ENCODE measurements around the gene VSIG8. TPM values are rescaled to one million over a fixed set of nuclear protein-coding genes. Genes with fewer than 3 reads are reported as not detected.

Gene VSIG8
- total and polyA plus RNA-seq, 9 of the 15 experiments (the other 6 are each of a cell fraction or from before 2014, with no cell fraction given), result not detected

DNA sequence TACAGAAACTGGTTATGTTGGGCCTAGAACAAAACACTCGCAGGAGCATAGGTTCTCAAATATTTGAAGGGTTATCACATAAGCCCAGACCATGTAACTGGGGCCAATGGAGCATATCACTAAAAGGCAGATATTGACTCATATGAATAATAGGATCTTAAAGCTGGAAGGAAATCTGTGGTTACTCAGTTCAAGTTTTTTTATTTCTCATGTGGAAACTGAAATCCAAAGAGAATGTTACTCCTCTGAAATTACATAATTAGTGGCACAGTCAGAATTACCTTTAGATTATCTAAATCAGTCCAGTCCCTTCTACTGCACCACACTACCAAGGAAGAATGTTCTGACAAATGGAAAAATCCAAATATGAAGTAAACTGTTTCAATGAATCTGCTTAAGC lies 23.7 kb downstream of the VSIG8 start:
- H3K9me1 ChIP-seq (ENCODE audit: control insufficient read depth, insufficient read depth, low read length), result no peaks in the 10 kb centered on the region
- 0% methylated on average over 1 of the region's 1 CpG for WGBS (ENCODE audit: insufficient coverage, low coverage, missing lambda C conversion rate)
- ChIA-PET POLR2A (interaction anchor here (1.7 kb wide), 1 partner anchor 10 kb away, joined by 5 read pairs; no protein-coding TSS in a partner anchor), CTCF (ENCODE audit: low intra/inter-chr PET ratio) (no interaction called here)
- no peak overlapping the region for H2AFZ ChIP-seq (ENCODE audit: low read depth, low read length)
- FAIRE-seq (no peak), DNase-seq (ENCODE audit: extremely low read depth in 1 of 4, low spot score in 3 of 4) (peak in 2 of 4 experiments; percentile 13 to 26), ATAC-seq (no peak)
- no peaks in the 10 kb centered on the region for H4K20me1 ChIP-seq (replicated peaks; ENCODE audit: control insufficient read depth, insufficient read depth, low read length)
- no peaks in the 10 kb centered on the region for H3K79me2 ChIP-seq (ENCODE audit: control insufficient read depth, insufficient read depth, low read length)
- H3K36me3 ChIP-seq (ENCODE audit: control insufficient read depth, insufficient read depth, low read length), result no peaks in the 10 kb centered on the region
- BruUV-seq (replicated peaks), result no TSS peak
- H3K27ac ChIP-seq (ENCODE audit: extremely low read depth, low read depth, low read length), result no peak overlapping the region
- no peak overlapping the region for H3K4me3 ChIP-seq
- peaks cover 6 to 30% of the 10 kb centered on the region in 2 experiments; a peak in 4 of 5 replicates for H3K27me3 ChIP-seq (ENCODE audit: control insufficient read depth in 2 of 2, insufficient read depth in 2 of 2, low read length in 2 of 2)
- no peaks in the 10 kb centered on the region for H3K9me3 ChIP-seq (replicated peaks; ENCODE audit: control insufficient read depth, insufficient read depth, low read depth, low read length)
- no peak overlapping the region for H3K4me2 ChIP-seq (ENCODE audit: insufficient read depth, low read length)
- peaks cover 0 to 3% of the 10 kb centered on the region in 2 experiments; a peak in 1 of 5 replicates for H3K4me1 ChIP-seq (replicated peaks in 1 of 2; ENCODE audit: control insufficient read depth in 2 of 2, insufficient read depth in 2 of 2, low read length in 2 of 2)
- in situ Hi-C loops (cut with MboI) (no loop called here), intact Hi-C loops (cut with micrococcal nuclease) (loop anchor here (10.0 kb wide), 1 partner anchor 86 kb away; the partner anchor contains the start of gene TAGLN2)
- no peak overlapping the region for H3K9ac ChIP-seq (ENCODE audit: insufficient read depth in 1 of 2, low read depth in 2 of 2, low read length in 2 of 2)
- no peak for TF ChIP-seq FOS (IDR thresholded peaks at IDR 0.05; ENCODE audit: extremely low read depth, insufficient read length)
- TF ChIP-seq ARID1B (IDR thresholded peaks at IDR 0.05), result peak; percentile 57; the same call in 1 of the 2 replicates
- no peak for TF ChIP-seq GTF2B (IDR thresholded peaks at IDR 0.05; ENCODE audit: extremely low read depth, insufficient read length)
- peak; percentile 54 for TF ChIP-seq CBFA2T2 (conservative IDR thresholded peaks at IDR 0.05)
- TF ChIP-seq ARID2 (IDR thresholded peaks at IDR 0.05), result no peak
- no peak for TF ChIP-seq DNMT1 (IDR thresholded peaks at IDR 0.05)
- peak; percentile 62 for TF ChIP-seq TAL1 (IDR thresholded peaks at IDR 0.05)
- no peak for TF ChIP-seq SRF (CRISPR knock-in tag; IDR thresholded peaks at IDR 0.05)
- no peak for TF ChIP-seq CC2D1A (IDR thresholded peaks at IDR 0.05)
- no peak for TF ChIP-seq MLX (CRISPR knock-in tag; conservative IDR thresholded peaks at IDR 0.05)
- TF ChIP-seq KDM1A (IDR thresholded peaks at IDR 0.05), result peak in 1 of 2 experiments; percentile 11; a peak in 1 of 4 replicates
- TF ChIP-seq FOSL1 (tag; conservative IDR thresholded peaks at IDR 0.05), result peak; percentile 88
- TF ChIP-seq KLF6 (CRISPR knock-in tag; IDR thresholded peaks at IDR 0.05; ENCODE audit: borderline replicate concordance), result no peak
- no peak for TF ChIP-seq MAFK (IDR thresholded peaks at IDR 0.05; ENCODE audit: low read length)
- TF ChIP-seq HBP1 (CRISPR knock-in tag; IDR thresholded peaks at IDR 0.05), result no peak
- 0 out of 2 replicates have a peak, but pooled peaks have one; percentile 22 for TF ChIP-seq MTA2 (IDR thresholded peaks at IDR 0.05; ENCODE audit: low read depth)
- TF ChIP-seq TFAP4 (CRISPR knock-in tag; IDR thresholded peaks at IDR 0.05; ENCODE audit: borderline replicate concordance), result no peak
- peak; percentile 76 for TF ChIP-seq TCF3 (CRISPR knock-in tag; IDR thresholded peaks at IDR 0.05)
- TF ChIP-seq, protein P1, sequence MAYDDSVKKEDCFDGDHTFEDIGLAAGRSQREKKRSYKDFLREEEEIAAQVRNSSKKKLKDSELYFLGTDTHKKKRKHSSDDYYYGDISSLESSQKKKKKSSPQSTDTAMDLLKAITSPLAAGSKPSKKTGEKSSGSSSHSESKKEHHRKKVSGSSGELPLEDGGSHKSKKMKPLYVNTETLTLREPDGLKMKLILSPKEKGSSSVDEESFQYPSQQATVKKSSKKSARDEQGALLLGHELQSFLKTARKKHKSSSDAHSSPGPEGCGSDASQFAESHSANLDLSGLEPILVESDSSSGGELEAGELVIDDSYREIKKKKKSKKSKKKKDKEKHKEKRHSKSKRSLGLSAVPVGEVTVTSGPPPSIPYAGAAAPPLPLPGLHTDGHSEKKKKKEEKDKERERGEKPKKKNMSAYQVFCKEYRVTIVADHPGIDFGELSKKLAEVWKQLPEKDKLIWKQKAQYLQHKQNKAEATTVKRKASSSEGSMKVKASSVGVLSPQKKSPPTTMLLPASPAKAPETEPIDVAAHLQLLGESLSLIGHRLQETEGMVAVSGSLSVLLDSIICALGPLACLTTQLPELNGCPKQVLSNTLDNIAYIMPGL (CRISPR knock-in tag; IDR thresholded peaks at IDR 0.05), result no peak

Measured in K562 (cell line).